HepG2 (cell line): ENCODE measurements around the gene PPP1R13B. TPM values are rescaled to one million over a fixed set of nuclear protein-coding genes. Genes with fewer than 3 reads are reported as not detected.

Experiments
- AGO1 ChIP-seq: fragments of 200-400 bp; formaldehyde crosslinking; IDR thresholded peaks from 2 replicates; pipeline ENCODE4 v1.6.1; 2017; ENCODE audit warnings: mild to moderate bottlenecking, low read depth, low read length, moderate library complexity; ENCODE audit not compliant: poor library complexity, severe bottlenecking
- EHMT2 ChIP-seq: fragments of 200-600 bp; sonication (generic); IDR thresholded peaks from 2 replicates; pipeline ENCODE4 v1.7.0; 2017; ENCODE audit warnings: antibody characterized with exemption, low read depth, low read length, borderline replicate concordance
- HOXA5 ChIP-seq: sonication (generic); formaldehyde crosslinking; IDR thresholded peaks from 2 replicates; pipeline ENCODE4 v1.4.0; 2020; ENCODE audit warnings: missing genetic modification reagents
- HOXD1 ChIP-seq: sonication (generic); formaldehyde crosslinking; IDR thresholded peaks from 2 replicates; pipeline ENCODE4 v1.5.0; 2020; ENCODE audit warnings: missing genetic modification reagents
- SP140L ChIP-seq: sonication (generic); formaldehyde crosslinking; IDR thresholded peaks from 2 replicates; pipeline ENCODE4 v1.4.0; 2020; ENCODE audit warnings: missing genetic modification reagents, borderline replicate concordance
- TRIM24 ChIP-seq: sonication (generic); formaldehyde crosslinking; IDR thresholded peaks from 2 replicates; pipeline ENCODE4 v1.8.0; 2022; ENCODE audit warnings: mild to moderate bottlenecking, missing genetic modification reagents
- ZBTB3 ChIP-seq: sonication (generic); formaldehyde crosslinking; IDR thresholded peaks from 2 replicates; pipeline ENCODE4 v1.4.0; 2020; ENCODE audit warnings: low read depth, mild to moderate bottlenecking, moderate library complexity, missing genetic modification reagents, borderline replicate concordance
- ZNF224 ChIP-seq: sonication (generic); formaldehyde crosslinking; IDR thresholded peaks from 2 replicates; pipeline ENCODE4 v1.5.0; 2020; ENCODE audit warnings: mild to moderate bottlenecking, missing genetic modification reagents
- ZNF431 ChIP-seq: sonication (generic); formaldehyde crosslinking; IDR thresholded peaks from 2 replicates; pipeline ENCODE4 v1.9.0; 2022; ENCODE audit warnings: missing genetic modification reagents, low read depth, mild to moderate bottlenecking, borderline replicate concordance
- ZNF441 ChIP-seq: sonication (generic); formaldehyde crosslinking; IDR thresholded peaks from 2 replicates; pipeline ENCODE4 v1.7.0; 2021; ENCODE audit warnings: missing genetic modification reagents, borderline replicate concordance
- ZNF619 ChIP-seq: sonication (generic); formaldehyde crosslinking; IDR thresholded peaks from 2 replicates; pipeline ENCODE4 v1.4.0; 2020; ENCODE audit warnings: mild to moderate bottlenecking, missing genetic modification reagents
- ZNF720 ChIP-seq: sonication (generic); formaldehyde crosslinking; IDR thresholded peaks from 2 replicates; pipeline ENCODE4 v1.4.0; 2020; ENCODE audit warnings: missing genetic modification reagents
- ZNF737 ChIP-seq: sonication (generic); formaldehyde crosslinking; IDR thresholded peaks from 2 replicates; pipeline ENCODE4 v1.5.0; 2020; ENCODE audit warnings: missing genetic modification reagents, mild to moderate bottlenecking, borderline replicate concordance
- ZNF879 ChIP-seq: sonication (generic); formaldehyde crosslinking; IDR thresholded peaks from 2 replicates; pipeline ENCODE4 v1.8.1; 2023; ENCODE audit warnings: missing genetic modification reagents
- polyA plus RNA-seq, 8 experiments: library from polyadenylated mRNA; depleted of rRNA in 3 of 8; stranded (reverse) in 7 of 8; unstranded in 1 of 8; fragments of >200 nt; fragmentation: Illumina TruSeq in 4 of 8; extraction: Trizol in 4 of 8; gene quantifications; 2 replicates each; pipeline versions ENCODE4 v1.2.1 to v1.2.3, GENCODE V29; 2011 to 2016; ENCODE audit warnings: low read depth in 4 of 8, missing spikeins in 1 of 8, mixed read lengths in 1 of 8; ENCODE audit not compliant: insufficient read depth in 1 of 8
- total RNA-seq, 5 experiments: library from RNA; depleted of rRNA; stranded (reverse); fragments of >200 nt; fragmentation: Illumina TruSeq; extraction: Trizol; gene quantifications; 2 replicates each; pipeline ENCODE4 v1.2.3, GENCODE V29; 2016; ENCODE audit warnings: low read depth in 1 of 5
- TF ChIP-seq, protein P1 (sequence below): sonication (generic); formaldehyde crosslinking; IDR thresholded peaks from 2 replicates; pipeline ENCODE4 v1.4.0; 2020; ENCODE audit warnings: mild to moderate bottlenecking, missing genetic modification reagents, borderline replicate concordance
- TF ChIP-seq, protein P2 (sequence below): sonication (generic); formaldehyde crosslinking; IDR thresholded peaks from 2 replicates; pipeline ENCODE4 v1.4.0; 2020; ENCODE audit warnings: missing genetic modification reagents, borderline replicate concordance
- TF ChIP-seq, protein P3 (sequence below): IDR thresholded peaks from 2 replicates; pipeline ENCODE4 v1.6.1; 2016; ENCODE audit warnings: missing genetic modification reagents, missing compliant biosample characterization
- TF ChIP-seq, protein P4 (sequence below): sonication (generic); formaldehyde crosslinking; IDR thresholded peaks from 2 replicates; pipeline ENCODE4 v1.5.0; 2020; ENCODE audit warnings: mild to moderate bottlenecking, missing genetic modification reagents
- TF ChIP-seq, protein P5 (sequence below): fragments of 450-650 bp; IDR thresholded peaks from 2 replicates; pipeline ENCODE4 v1.6.1; 2017

Gene PPP1R13B
- total and polyA plus RNA-seq, 2 of the 13 experiments (the other 11 are each of a cell fraction or from before 2014, with no cell fraction given), result 4.6 to 9.4 TPM

DNA sequence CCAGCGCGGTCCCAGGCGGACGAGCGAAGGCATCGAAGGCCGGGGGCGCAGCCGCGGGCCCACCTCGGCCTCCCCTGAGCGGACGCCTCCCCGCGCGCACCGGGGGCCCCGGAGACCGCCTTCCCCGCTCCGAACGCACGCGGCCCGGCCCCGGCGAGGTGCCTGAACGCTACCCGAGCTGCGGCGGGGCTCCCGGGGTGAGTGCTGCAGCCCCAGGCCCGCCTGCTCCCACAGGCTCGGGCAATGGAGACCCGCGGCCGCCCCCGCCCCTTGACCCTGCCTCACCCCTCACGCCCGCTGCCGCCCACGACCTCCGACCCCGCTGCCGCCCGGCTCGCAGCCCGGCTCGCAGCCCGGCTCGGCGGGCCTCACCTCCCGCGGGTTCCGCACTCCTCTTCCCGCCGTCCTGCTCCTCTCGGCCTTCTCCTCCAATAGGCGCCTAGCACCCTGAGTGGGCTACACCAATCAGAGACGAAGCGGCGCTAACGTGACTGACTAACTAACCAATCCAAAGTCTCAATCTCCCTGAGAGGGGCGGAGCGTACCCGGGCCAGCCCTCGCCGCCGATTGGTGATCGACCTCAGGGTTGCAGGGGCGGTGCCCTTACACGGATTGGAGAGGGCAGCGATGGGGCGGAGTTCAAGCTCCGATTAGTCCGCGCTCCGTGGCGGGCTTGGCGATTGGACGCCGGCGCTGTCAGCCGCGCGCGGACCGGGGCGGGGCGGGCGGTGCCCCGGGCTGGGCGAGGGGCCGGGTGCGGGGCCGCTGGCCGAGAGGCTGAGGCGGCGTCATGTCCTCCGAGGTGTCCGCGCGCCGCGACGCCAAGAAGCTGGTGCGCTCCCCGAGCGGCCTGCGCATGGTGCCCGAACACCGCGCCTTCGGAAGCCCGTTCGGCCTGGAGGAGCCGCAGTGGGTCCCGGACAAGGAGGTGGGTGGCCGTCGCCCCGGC, 132.0 kb downstream of the PPP1R13B start, which contains the start of the genes XRCC3 and ZFYVE21 (continued):
- TF ChIP-seq, protein P1, sequence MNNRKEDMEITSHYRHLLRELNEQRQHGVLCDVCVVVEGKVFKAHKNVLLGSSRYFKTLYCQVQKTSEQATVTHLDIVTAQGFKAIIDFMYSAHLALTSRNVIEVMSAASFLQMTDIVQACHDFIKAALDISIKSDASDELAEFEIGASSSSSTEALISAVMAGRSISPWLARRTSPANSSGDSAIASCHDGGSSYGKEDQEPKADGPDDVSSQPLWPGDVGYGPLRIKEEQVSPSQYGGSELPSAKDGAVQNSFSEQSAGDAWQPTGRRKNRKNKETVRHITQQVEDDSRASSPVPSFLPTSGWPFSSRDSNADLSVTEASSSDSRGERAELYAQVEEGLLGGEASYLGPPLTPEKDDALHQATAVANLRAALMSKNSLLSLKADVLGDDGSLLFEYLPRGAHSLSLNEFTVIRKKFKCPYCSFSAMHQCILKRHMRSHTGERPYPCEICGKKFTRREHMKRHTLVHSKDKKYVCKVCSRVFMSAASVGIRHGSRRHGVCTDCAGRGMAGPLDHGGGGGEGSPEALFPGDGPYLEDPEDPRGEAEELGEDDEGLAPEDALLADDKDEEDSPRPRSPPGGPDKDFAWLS (CRISPR knock-in tag), result no peak
- no peak for TF ChIP-seq ZNF737 (CRISPR knock-in tag)
- TF ChIP-seq, protein P2, sequence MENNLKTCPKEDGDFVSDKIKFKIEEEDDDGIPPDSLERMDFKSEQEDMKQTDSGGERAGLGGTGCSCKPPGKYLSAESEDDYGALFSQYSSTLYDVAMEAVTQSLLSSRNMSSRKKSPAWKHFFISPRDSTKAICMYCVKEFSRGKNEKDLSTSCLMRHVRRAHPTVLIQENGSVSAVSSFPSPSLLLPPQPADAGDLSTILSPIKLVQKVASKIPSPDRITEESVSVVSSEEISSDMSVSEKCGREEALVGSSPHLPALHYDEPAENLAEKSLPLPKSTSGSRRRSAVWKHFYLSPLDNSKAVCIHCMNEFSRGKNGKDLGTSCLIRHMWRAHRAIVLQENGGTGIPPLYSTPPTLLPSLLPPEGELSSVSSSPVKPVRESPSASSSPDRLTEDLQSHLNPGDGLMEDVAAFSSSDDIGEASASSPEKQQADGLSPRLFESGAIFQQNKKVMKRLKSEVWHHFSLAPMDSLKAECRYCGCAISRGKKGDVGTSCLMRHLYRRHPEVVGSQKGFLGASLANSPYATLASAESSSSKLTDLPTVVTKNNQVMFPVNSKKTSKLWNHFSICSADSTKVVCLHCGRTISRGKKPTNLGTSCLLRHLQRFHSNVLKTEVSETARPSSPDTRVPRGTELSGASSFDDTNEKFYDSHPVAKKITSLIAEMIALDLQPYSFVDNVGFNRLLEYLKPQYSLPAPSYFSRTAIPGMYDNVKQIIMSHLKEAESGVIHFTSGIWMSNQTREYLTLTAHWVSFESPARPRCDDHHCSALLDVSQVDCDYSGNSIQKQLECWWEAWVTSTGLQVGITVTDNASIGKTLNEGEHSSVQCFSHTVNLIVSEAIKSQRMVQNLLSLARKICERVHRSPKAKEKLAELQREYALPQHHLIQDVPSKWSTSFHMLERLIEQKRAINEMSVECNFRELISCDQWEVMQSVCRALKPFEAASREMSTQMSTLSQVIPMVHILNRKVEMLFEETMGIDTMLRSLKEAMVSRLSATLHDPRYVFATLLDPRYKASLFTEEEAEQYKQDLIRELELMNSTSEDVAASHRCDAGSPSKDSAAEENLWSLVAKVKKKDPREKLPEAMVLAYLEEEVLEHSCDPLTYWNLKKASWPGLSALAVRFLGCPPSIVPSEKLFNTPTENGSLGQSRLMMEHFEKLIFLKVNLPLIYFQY (CRISPR knock-in tag), result 0 out of 2 replicates have a peak, but pooled peaks have one; percentile 22
- TF ChIP-seq HOXD1, result peak; percentile 39; the same call in 1 of the 2 replicates
- TF ChIP-seq EHMT2, result no peak
- TF ChIP-seq ZBTB3 (CRISPR knock-in tag), result no peak
- TF ChIP-seq HOXA5, result no peak
- TF ChIP-seq, protein P3, sequence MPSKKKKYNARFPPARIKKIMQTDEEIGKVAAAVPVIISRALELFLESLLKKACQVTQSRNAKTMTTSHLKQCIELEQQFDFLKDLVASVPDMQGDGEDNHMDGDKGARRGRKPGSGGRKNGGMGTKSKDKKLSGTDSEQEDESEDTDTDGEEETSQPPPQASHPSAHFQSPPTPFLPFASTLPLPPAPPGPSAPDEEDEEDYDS (CRISPR knock-in tag), result peak; percentile 82
- TF ChIP-seq, protein P4, sequence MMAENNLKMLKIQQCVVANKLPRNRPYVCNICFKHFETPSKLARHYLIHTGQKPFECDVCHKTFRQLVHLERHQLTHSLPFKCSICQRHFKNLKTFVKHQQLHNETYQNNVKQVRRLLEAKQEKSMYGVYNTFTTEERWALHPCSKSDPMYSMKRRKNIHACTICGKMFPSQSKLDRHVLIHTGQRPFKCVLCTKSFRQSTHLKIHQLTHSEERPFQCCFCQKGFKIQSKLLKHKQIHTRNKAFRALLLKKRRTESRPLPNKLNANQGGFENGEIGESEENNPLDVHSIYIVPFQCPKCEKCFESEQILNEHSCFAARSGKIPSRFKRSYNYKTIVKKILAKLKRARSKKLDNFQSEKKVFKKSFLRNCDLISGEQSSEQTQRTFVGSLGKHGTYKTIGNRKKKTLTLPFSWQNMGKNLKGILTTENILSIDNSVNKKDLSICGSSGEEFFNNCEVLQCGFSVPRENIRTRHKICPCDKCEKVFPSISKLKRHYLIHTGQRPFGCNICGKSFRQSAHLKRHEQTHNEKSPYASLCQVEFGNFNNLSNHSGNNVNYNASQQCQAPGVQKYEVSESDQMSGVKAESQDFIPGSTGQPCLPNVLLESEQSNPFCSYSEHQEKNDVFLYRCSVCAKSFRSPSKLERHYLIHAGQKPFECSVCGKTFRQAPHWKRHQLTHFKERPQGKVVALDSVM (CRISPR knock-in tag), result no peak
- no peak for TF ChIP-seq ZNF441
- no peak for TF ChIP-seq TRIM24
- no peak for TF ChIP-seq SP140L (CRISPR knock-in tag)
- TF ChIP-seq ZNF879 (CRISPR knock-in tag), result no peak
- no peak for TF ChIP-seq ZNF619
- TF ChIP-seq, protein P5, sequence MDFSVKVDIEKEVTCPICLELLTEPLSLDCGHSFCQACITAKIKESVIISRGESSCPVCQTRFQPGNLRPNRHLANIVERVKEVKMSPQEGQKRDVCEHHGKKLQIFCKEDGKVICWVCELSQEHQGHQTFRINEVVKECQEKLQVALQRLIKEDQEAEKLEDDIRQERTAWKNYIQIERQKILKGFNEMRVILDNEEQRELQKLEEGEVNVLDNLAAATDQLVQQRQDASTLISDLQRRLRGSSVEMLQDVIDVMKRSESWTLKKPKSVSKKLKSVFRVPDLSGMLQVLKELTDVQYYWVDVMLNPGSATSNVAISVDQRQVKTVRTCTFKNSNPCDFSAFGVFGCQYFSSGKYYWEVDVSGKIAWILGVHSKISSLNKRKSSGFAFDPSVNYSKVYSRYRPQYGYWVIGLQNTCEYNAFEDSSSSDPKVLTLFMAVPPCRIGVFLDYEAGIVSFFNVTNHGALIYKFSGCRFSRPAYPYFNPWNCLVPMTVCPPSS, result no peak
- no peak for TF ChIP-seq ZNF720 (CRISPR knock-in tag)
- no peak for TF ChIP-seq AGO1
- no peak for TF ChIP-seq ZNF431 (CRISPR knock-in tag)
- no peak for TF ChIP-seq ZNF224
